Epidermal melanocyte (primary cell): Measurements from ENCODE around the gene PTPN20.

Experiments
- DNase-seq: peaks from one replicate; pipeline ENCODE4 v3.0.0; 2011; ENCODE audit warnings: low spot score; ENCODE audit not compliant: insufficient read length

PTPN20 gene

DNA sequence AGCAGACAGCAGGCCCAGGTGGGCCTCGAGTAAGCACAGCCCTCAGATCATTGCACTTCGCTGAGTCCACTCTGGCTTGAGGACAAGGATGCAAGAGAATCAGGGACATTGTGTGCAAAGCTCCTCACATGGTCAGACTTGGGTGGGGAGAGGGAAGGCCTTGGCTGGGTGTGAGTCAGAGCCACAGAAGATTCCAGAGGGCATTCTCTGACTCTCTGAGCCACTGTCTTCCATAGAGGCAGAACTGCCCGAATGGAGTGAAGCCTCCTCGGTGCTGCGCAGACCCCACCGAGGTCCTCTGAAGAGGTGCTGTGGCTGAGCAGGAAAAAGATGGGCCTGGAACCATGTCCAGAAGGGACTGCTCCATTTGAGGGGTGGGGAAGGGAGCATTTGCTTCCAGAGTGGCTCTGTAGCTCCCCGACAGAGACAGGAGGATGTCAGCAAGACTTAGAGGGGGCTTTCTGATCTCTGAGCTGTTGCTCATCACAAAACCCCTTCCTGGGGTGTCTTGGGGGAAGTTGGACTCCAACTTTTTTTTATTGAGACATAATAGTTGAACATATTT is 120.8 kb downstream of the PTPN20 start:
- no peak for DNase-seq

DNA sequence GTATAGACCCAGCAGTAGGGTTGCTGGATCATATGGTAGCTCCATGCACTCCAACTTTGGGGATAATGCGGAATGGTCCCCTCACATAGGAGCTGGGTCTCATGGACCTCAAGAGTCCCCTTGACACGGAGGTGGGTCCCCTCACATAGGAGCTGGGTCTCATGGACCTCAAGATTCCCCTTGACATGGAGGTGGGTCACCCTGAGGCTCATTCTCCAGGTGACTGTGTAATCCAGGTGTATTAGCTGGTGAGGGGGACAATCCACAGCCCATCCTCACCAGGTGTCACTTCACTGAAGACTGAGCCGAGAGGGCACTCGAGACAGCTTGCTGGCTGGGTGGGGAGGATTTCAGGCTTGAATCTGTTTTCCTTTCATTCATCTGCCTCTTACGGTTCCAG is 121.9 kb downstream of the PTPN20 start:
- DNase-seq, result no peak

GRCh38 chr10:47033541-47034270 is 122.5 kb downstream of the PTPN20 start:
- no peak for DNase-seq

- DNase-seq, result no peak
Measured at GRCh38 chr10:47034441-47035051, 123.3 kb downstream of the PTPN20 start.

DNA sequence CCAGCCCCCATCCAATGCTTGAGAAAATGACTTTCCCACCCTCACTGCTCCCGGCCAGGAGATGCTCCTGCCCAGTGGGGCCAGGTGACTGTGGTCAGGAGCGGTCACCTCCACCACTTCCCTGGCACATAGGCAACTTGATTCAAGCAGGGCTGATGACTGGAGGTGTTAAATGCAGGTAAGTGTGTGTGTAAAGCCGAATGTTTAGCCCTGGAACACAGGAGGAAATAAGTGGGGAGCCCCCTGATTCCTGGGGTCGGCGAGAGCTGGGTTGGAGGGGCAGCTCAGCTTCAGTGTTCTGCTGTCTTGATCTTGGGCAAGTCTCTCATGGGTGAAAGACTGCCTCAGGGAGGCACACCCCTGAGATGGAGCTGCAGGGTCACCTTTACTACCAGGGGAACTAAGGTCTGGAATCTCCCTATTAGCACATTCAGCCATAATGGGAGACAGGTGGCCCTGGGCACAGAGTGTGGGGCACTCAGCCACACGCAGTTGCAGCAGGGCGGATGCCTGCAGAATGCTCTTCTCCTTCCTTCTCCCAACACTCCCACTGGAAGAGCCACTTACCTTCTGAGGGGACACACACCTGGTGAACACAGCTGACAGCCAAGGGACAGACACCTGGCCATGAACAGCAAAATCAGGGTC is 124.1 kb downstream of the PTPN20 start:
- DNase-seq, result no peak

DNA sequence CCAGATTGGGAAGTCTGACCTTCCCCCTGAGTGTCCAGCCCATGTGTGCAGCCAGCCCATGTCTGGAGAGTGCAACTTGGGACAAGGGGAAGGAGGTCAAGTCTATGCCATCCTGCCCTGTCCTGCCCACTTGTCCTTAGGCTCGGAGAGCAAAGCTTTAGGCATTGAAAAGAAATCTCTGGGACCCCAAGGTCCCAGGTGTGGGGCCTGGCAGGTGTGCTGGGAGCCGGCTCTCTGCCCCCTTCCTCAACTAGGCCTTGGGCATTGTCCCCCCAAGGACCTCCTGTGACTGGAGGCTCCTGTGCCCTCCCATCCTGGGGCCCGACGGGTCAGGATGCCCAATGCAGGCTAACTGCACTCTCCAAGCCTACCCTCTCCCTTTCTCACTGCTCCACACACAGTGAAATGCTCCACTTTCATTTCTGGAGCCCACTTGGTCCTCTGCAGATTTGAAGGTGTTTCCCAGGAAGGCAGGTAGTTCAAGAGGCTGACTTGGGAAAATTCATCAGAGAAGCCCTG is 124.7 kb downstream of the PTPN20 start:
- no peak for DNase-seq

DNA sequence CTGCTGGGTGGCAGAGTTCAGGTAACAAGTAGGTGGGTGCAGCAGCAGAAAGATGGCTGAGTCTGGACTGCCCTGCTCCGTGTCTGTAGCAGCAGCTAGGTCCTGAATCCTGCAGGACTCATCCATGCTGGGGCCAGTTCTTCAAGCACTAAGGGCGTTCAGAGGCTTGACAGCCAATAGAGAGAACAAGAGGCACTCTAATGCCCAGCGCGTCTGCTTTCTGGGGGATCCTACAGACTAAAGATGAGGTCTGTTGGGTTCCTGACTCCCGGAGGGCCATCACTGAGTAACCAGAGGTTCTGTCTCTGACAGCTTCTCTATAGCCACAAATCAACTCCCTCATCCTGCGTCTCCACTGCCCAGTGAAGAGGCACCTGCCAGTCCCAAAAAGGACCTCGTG is 125.5 kb downstream of the PTPN20 start:
- no peak for DNase-seq

DNA sequence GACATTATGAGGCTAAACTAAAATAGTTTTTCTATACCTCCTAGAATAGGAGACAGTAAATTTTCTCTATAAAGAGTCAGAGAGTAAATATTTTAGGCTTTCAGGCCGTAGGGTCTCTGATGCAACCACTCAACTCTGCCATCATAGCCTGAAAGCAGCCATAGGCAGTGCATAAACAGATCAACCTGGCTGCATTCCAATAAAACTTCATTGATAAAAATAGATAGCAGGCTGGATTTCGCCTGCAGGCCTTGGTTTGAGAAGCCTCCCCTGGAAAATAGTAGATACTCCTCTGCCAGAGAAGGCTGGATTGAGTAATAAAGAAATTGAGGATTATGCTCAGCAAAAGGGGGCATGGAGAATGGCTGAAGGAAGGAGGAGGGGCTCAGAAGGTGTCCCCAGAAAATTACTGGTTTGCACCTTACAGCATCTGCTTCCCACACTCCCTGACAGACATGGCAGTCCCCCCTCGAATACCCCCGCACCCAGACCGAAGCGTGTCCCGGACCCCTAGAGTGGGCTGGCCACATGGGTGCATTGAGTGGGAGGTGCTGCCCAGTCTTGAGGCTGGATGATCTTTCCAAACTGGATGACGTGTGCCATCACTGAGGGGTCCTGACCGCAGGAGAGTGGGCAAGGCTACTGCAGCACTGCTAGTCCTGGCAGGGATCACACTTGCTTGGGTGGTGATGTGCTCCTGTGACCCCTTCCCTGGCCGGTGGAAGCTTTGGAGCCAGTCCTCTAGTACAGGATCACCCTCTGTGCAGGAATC is 126.6 kb downstream of the PTPN20 start:
- no peak for DNase-seq

GRCh38 chr10:47038881-47039561 is 127.8 kb downstream of the PTPN20 start:
- DNase-seq, result no peak

- no peak for DNase-seq
Measured at GRCh38 chr10:47039562-47039913, 128.3 kb downstream of the PTPN20 start.

GRCh38 chr10:47040041-47040491 is 128.8 kb downstream of the PTPN20 start:
- no peak for DNase-seq

DNA sequence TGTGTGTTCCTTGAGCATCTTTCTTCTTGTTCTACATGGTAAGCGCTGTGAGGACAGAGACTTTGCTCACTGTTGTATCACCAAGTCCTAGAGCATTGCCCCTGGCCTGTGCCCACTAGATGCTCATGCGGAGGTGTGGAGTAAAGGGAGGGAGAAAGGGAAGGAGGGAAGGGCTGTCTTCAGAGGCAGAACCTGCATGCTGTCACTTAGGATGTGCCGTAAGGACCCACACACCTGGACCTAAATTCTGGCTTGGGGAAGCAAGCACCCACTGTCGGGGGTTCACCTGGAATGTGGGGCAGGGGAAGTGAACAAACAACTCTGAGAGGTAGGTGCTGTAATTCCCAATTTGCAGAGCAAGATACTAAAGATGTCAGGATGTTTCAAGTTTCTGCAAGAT is 129.5 kb downstream of the PTPN20 start:
- DNase-seq, result no peak

DNA sequence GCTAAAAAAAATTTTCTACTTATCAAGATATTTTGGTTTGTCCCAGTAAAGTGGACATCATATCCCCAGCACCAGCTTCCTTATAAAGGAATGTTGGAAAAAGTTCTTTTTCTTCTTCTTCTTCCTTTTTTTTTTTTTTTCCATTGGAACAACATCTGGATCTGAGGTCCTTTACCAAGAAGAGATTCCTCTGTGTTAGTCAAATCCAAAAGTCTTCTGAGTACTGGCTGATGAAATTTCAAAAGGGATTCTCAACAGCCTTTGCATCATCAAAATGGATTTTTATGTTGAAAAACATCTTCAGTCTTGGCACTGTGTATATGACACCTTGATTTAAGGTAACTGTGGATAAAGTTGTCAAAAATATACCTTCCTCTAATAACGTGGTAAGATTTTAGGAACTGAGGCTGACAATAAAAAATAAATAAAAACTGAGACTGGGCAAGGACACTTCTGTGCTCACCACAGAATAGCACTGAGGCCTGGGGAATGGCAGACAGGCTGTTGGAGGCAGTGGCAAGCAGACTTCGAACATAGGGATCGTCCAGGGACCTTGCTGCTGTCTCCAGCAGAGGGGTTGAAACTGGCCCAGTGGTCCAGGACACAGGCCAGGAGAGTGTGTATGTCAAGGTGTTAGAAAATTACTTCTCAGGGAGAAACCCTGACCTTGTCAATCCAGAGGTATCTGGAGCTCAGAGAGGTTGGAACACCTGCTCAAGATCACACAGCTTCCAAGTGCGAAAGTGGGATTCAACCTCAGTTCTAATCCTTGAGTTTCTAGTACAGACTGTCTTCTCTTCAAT is 130.4 kb downstream of the PTPN20 start:
- DNase-seq, result no peak

DNA sequence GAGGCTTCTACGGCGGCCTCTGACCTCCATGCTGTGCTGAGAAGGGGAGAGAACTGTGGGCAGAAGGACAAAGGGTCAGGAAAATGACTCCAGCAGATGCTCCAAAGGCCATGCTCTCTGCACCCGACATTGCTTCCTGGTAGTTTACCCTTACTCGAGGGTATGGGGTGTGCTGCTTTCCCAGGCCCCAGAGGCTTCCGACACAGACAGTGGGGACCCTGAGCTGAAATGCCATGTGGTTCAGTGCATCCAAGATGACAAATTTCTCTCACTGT is 130.9 kb downstream of the PTPN20 start:
- DNase-seq, result no peak

DNA sequence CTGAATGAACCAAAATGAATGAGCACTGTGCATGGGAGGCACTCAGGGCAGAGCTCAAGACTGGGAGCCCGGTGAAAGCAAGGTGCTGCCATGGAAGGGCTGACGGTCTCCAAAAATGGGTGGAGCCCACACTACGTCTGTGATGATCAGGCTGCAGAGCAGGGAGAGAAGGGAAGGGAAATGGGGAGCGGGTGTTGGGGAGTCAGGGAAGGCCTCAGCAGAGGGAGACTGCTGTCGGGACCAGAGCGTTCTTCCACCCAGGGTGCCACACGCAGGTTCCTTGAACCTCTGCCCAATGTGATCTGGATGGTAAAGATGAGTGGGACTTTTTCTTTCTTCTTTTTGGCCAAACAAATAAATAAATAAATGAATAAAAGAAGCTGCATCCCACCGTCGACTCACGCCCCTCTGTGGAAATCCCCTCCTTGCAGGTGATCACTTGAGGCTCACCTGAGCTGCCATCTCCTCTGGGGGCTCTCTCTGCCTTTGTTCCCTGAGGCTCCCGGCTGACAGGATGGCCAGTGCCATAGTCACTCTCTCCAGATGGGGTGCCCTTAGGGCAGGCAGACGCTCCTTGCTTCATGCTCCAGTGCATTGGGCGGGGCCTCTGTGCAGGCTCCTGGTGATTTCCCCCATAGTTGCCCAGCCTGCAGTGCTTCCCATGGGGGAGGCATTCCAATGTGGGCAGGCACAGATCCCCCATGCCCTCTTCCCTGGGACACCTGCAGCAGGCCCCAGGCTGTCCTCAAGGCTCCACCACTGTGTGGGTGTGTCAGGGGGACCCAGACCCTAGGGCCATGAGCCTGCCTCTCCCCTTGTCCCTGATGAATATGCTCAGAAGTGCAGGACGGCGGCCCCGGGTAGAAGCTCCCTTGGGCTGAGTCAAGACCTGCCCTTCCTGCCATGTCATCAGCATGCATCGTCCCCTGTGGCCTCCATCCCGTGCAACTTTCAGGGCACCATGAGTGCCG is 131.8 kb downstream of the PTPN20 start:
- DNase-seq, result no peak

GRCh38 chr10:47043928-47044538 is 132.8 kb downstream of the PTPN20 start:
- no peak for DNase-seq

- DNase-seq, result no peak
Measured at GRCh38 chr10:47044741-47045140, 133.5 kb downstream of the PTPN20 start.

DNA sequence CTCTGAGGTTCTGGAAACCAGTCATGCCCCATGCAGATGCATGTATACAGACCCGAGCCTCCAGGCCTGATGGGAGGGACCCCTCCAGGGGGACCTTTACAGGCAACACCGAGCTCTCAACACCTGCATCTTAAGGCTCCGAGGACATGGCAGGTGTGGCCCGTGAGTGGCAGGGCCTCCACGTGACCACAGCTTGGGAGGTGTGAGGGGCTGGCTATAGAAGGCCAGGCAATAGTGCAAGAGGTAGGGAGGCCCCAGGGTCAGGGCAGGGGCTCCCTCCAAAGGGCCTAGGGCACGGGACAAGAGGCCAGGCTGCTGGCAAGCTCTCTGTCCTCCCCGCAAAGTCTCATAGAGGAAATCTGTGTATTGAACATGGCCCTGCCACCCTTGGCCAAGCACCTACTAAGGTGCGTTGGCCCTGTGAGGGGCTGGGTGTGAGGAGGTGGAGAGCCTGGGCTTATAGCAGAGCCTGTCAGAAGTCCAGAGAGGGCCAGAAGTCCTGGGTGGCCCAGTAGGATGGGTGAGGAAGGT is 134.2 kb downstream of the PTPN20 start:
- DNase-seq, result no peak
